ENCODE measurements around the gene KRT2.
A peak's percentile ranks its signal among the peaks of the same experiment; 100 is the strongest.
"Not testable (repeated sequence)": the region's sequence is repeated elsewhere in the genome, so short reads cannot be mapped to it uniquely, and the experiment has no call there.

Gene KRT2

GRCh38 chr12:52683575-52684300, 31.7 kb upstream of the KRT2 start:
- DNase-seq = no peak

GRCh38 chr12:52682938-52683574, 31.0 kb upstream of the KRT2 start:
- DNase-seq = no peak

- no peak for DNase-seq
These were observed 30.3 kb upstream of the KRT2 start for GRCh38 chr12:52682381-52682660.

- peak; percentile 58 for DNase-seq
These were observed 29.7 kb upstream of the KRT2 start for GRCh38 chr12:52681526-52682380.

GRCh38 chr12:52680363-52680762, 28.4 kb upstream of the KRT2 start, which contains the start of gene KRT1:
TSS of gene KRT1 (minus strand) at chr12:52680407. CDS start at chr12:52680348, 59 bp downstream.
- no peak for DNase-seq

- no peak for DNase-seq
These were observed 27.9 kb upstream of the KRT2 start for GRCh38 chr12:52679875-52680274.

GRCh38 chr12:52677671-52678070, 25.7 kb upstream of the KRT2 start:
- no peak for DNase-seq

- DNase-seq = no peak
These were observed 25.1 kb upstream of the KRT2 start for GRCh38 chr12:52677126-52677525.

GRCh38 chr12:52676163-52676562, 24.2 kb upstream of the KRT2 start:
- DNase-seq = no peak

- DNase-seq = no peak
These were observed 23.3 kb upstream of the KRT2 start for GRCh38 chr12:52675301-52675701.

GRCh38 chr12:52674433-52674775, 22.4 kb upstream of the KRT2 start:
- DNase-seq = no peak

GRCh38 chr12:52673713-52674432, 21.9 kb upstream of the KRT2 start:
- no peak for DNase-seq

GRCh38 chr12:52673217-52673616, 21.2 kb upstream of the KRT2 start:
- no peak for DNase-seq

GRCh38 chr12:52672321-52672933, 20.4 kb upstream of the KRT2 start:
- DNase-seq = no peak

- no peak for DNase-seq
These were observed 18.9 kb upstream of the KRT2 start for GRCh38 chr12:52670961-52671360.

GRCh38 chr12:52670506-52670905, 18.5 kb upstream of the KRT2 start:
- DNase-seq = no peak

GRCh38 chr12:52669941-52670340, 17.9 kb upstream of the KRT2 start:
- DNase-seq = not testable (repeated sequence)

- no peak for DNase-seq
These were observed 17.4 kb upstream of the KRT2 start for GRCh38 chr12:52669426-52669825.

- DNase-seq = no peak
These were observed 15.9 kb upstream of the KRT2 start for GRCh38 chr12:52667931-52668330.

GRCh38 chr12:52667509-52667908, 15.5 kb upstream of the KRT2 start:
- no peak for DNase-seq

- no peak for DNase-seq
These were observed 14.5 kb upstream of the KRT2 start for GRCh38 chr12:52666471-52666870.

- DNase-seq = no peak
These were observed 11.4 kb upstream of the KRT2 start for GRCh38 chr12:52663420-52663819.

GRCh38 chr12:52662918-52663229, 10.9 kb upstream of the KRT2 start:
- peak; percentile 70 for DNase-seq

All from hematopoietic multipotent progenitor cell treated with erythropoietin and hydrocortisone succinate and interleukin-3 and kit ligand, for 6 days (in vitro differentiated cells).